Measurements from ENCODE around the gene NOTCH1.

Gene NOTCH1

GRCh38 chr9:136536051-136536720 is 9.7 kb downstream of the NOTCH1 start:
- no peak overlapping the region for H2AK5ac ChIP-seq (ENCODE audit: low read length)
- H3K79me2 ChIP-seq (ENCODE audit: control insufficient read depth, insufficient read depth, low read length): peaks cover 9% of the 10 kb centered on the region
- no peaks in the 10 kb centered on the region for H3K4me1 ChIP-seq (ENCODE audit: control insufficient read depth, low read depth, low read length)
- no peak overlapping the region for H3K56ac ChIP-seq (ENCODE audit: low read length)
- H3K4me3 ChIP-seq (ENCODE audit: low read length): no peak overlapping the region
- no peaks in the 10 kb centered on the region for H3K27me3 ChIP-seq (ENCODE audit: insufficient read depth, low read length, poor library complexity)
- H3K18ac ChIP-seq (ENCODE audit: low read length): no peak overlapping the region
- H2BK120ac ChIP-seq (ENCODE audit: low read depth, low read length): no peak overlapping the region
- no CpG with 5 or more reads among the region's 20 CpGs for WGBS (ENCODE audit: extremely low coverage, insufficient coverage, low lambda C conversion rate)
- no peak overlapping the region for H4K5ac ChIP-seq (ENCODE audit: low read length)
- no peak for DNase-seq
- H2BK5ac ChIP-seq (ENCODE audit: low read length): no peak overlapping the region
- H4K8ac ChIP-seq (ENCODE audit: low read depth, low read length): no peak overlapping the region
- no peak overlapping the region for H3K4ac ChIP-seq (ENCODE audit: low read depth, low read length)
- no peak overlapping the region for H3K9ac ChIP-seq (ENCODE audit: low read length)
- H3K27ac ChIP-seq (ENCODE audit: low read depth, low read length): no peak overlapping the region
- H2BK15ac ChIP-seq (replicated peaks; ENCODE audit: low read depth): no peak overlapping the region
- H3K4me2 ChIP-seq (ENCODE audit: low read length): no peak overlapping the region
- no peaks in the 10 kb centered on the region for H3K36me3 ChIP-seq (ENCODE audit: control insufficient read depth, insufficient read depth, low read length)
- no peak overlapping the region for H3K23ac ChIP-seq (ENCODE audit: low read length)
- peaks cover 6% of the 10 kb centered on the region for H3K79me1 ChIP-seq (ENCODE audit: low read length)

- no peak overlapping the region for H3K18ac ChIP-seq (ENCODE audit: low read length)
- no peak overlapping the region for H3K23ac ChIP-seq (ENCODE audit: low read length)
- no peaks in the 10 kb centered on the region for H3K27me3 ChIP-seq (ENCODE audit: insufficient read depth, low read length, poor library complexity)
- no peak overlapping the region for H2BK15ac ChIP-seq (replicated peaks; ENCODE audit: low read depth)
- H3K27ac ChIP-seq (ENCODE audit: low read depth, low read length): no peak overlapping the region
- no peak overlapping the region for H2BK120ac ChIP-seq (ENCODE audit: low read depth, low read length)
- peaks cover under 1% of the 10 kb centered on the region for H3K79me2 ChIP-seq (ENCODE audit: control insufficient read depth, insufficient read depth, low read length)
- H3K79me1 ChIP-seq (ENCODE audit: low read length): peaks cover 4% of the 10 kb centered on the region
- no peak overlapping the region for H3K4ac ChIP-seq (ENCODE audit: low read depth, low read length)
- no peak overlapping the region for H3K9ac ChIP-seq (ENCODE audit: low read length)
- no peak for DNase-seq
- no peak overlapping the region for H3K4me2 ChIP-seq (ENCODE audit: low read length)
- H3K4me1 ChIP-seq (ENCODE audit: control insufficient read depth, low read depth, low read length): no peaks in the 10 kb centered on the region
- no peak overlapping the region for H2BK5ac ChIP-seq (ENCODE audit: low read length)
- H2AK5ac ChIP-seq (ENCODE audit: low read length): no peak overlapping the region
- no peak overlapping the region for H3K4me3 ChIP-seq (ENCODE audit: low read length)
- H4K5ac ChIP-seq (ENCODE audit: low read length): no peak overlapping the region
- H3K36me3 ChIP-seq (ENCODE audit: control insufficient read depth, insufficient read depth, low read length): no peaks in the 10 kb centered on the region
- no peak overlapping the region for H3K56ac ChIP-seq (ENCODE audit: low read length)
- no peak overlapping the region for H4K8ac ChIP-seq (ENCODE audit: low read depth, low read length)
- no CpG with 5 or more reads among the region's 14 CpGs for WGBS (ENCODE audit: extremely low coverage, insufficient coverage, low lambda C conversion rate)
Measured at GRCh38 chr9:136535070-136535469, 10.8 kb downstream of the NOTCH1 start.

- H2BK5ac ChIP-seq (ENCODE audit: low read length): no peak overlapping the region
- H2BK15ac ChIP-seq (replicated peaks; ENCODE audit: low read depth): no peak overlapping the region
- no peaks in the 10 kb centered on the region for H3K36me3 ChIP-seq (ENCODE audit: control insufficient read depth, insufficient read depth, low read length)
- H4K5ac ChIP-seq (ENCODE audit: low read length): no peak overlapping the region
- H3K4me2 ChIP-seq (ENCODE audit: low read length): no peak overlapping the region
- H3K9ac ChIP-seq (ENCODE audit: low read length): no peak overlapping the region
- no peak overlapping the region for H3K4me3 ChIP-seq (ENCODE audit: low read length)
- H3K79me2 ChIP-seq (ENCODE audit: control insufficient read depth, insufficient read depth, low read length): no peaks in the 10 kb centered on the region
- no peak overlapping the region for H3K56ac ChIP-seq (ENCODE audit: low read length)
- H2BK120ac ChIP-seq (ENCODE audit: low read depth, low read length): no peak overlapping the region
- no peak overlapping the region for H3K27ac ChIP-seq (ENCODE audit: low read depth, low read length)
- peaks cover 3% of the 10 kb centered on the region for H3K79me1 ChIP-seq (ENCODE audit: low read length)
- H2AK5ac ChIP-seq (ENCODE audit: low read length): no peak overlapping the region
- WGBS (ENCODE audit: extremely low coverage, insufficient coverage, low lambda C conversion rate): no CpG with 5 or more reads among the region's 18 CpGs
- H3K4ac ChIP-seq (ENCODE audit: low read depth, low read length): no peak overlapping the region
- no peak overlapping the region for H4K8ac ChIP-seq (ENCODE audit: low read depth, low read length)
- no peak overlapping the region for H3K18ac ChIP-seq (ENCODE audit: low read length)
- DNase-seq: no peak
- no peaks in the 10 kb centered on the region for H3K4me1 ChIP-seq (ENCODE audit: control insufficient read depth, low read depth, low read length)
- no peak overlapping the region for H3K23ac ChIP-seq (ENCODE audit: low read length)
- no peaks in the 10 kb centered on the region for H3K27me3 ChIP-seq (ENCODE audit: insufficient read depth, low read length, poor library complexity)
Measured at GRCh38 chr9:136534366-136534765, 11.5 kb downstream of the NOTCH1 start.

GRCh38 chr9:136533775-136534157 is 12.1 kb downstream of the NOTCH1 start:
- DNase-seq: no peak

GRCh38 chr9:136532799-136533774 is 12.8 kb downstream of the NOTCH1 start:
- no peak overlapping the region for H2AK5ac ChIP-seq (ENCODE audit: low read length)
- H3K27me3 ChIP-seq (ENCODE audit: insufficient read depth, low read length, poor library complexity): no peaks in the 10 kb centered on the region

More at GRCh38 chr9:136533775-136534157, 12.1 kb downstream of the NOTCH1 start:
- no CpG with 5 or more reads among the region's 22 CpGs for WGBS (ENCODE audit: extremely low coverage, insufficient coverage, low lambda C conversion rate)
- Histone ChIP-seq H3K23ac (ENCODE audit: low read length) (no peak overlapping the region), H4K8ac (ENCODE audit: low read depth, low read length) (no peak overlapping the region), H2BK5ac (ENCODE audit: low read length) (no peak overlapping the region), H3K4ac (ENCODE audit: low read depth, low read length) (no peak overlapping the region), H4K5ac (ENCODE audit: low read length) (no peak overlapping the region), H3K4me2 (ENCODE audit: low read length) (no peak overlapping the region), H3K4me1 (ENCODE audit: control insufficient read depth, low read depth, low read length) (no peaks in the 10 kb centered on the region), H3K36me3 (ENCODE audit: control insufficient read depth, insufficient read depth, low read length) (no peaks in the 10 kb centered on the region), H2BK120ac (ENCODE audit: low read depth, low read length) (no peak overlapping the region), H3K27ac (ENCODE audit: low read depth, low read length) (no peak overlapping the region), H3K4me3 (ENCODE audit: low read length) (no peak overlapping the region), H3K9ac (ENCODE audit: low read length) (no peak overlapping the region), H3K18ac (ENCODE audit: low read length) (no peak overlapping the region), H3K56ac (ENCODE audit: low read length) (no peak overlapping the region), H3K79me1 (ENCODE audit: low read length) (peaks cover 5% of the 10 kb centered on the region), H3K27me3 (ENCODE audit: insufficient read depth, low read length, poor library complexity) (no peaks in the 10 kb centered on the region), H2BK15ac (replicated peaks; ENCODE audit: low read depth) (no peak overlapping the region), H2AK5ac (ENCODE audit: low read length) (no peak overlapping the region), H3K79me2 (ENCODE audit: control insufficient read depth, insufficient read depth, low read length) (peaks cover 5% of the 10 kb centered on the region)

More at GRCh38 chr9:136532799-136533774, 12.8 kb downstream of the NOTCH1 start:
- Histone ChIP-seq H2BK15ac (replicated peaks; ENCODE audit: low read depth) (no peak overlapping the region), H3K18ac (ENCODE audit: low read length) (no peak overlapping the region), H3K9ac (ENCODE audit: low read length) (no peak overlapping the region), H4K8ac (ENCODE audit: low read depth, low read length) (no peak overlapping the region), H3K36me3 (ENCODE audit: control insufficient read depth, insufficient read depth, low read length) (no peaks in the 10 kb centered on the region), H3K4me3 (ENCODE audit: low read length) (no peak overlapping the region), H3K4me2 (ENCODE audit: low read length) (no peak overlapping the region), H3K4ac (ENCODE audit: low read depth, low read length) (no peak overlapping the region), H3K4me1 (ENCODE audit: control insufficient read depth, low read depth, low read length) (no peaks in the 10 kb centered on the region), H3K56ac (ENCODE audit: low read length) (no peak overlapping the region), H4K5ac (ENCODE audit: low read length) (no peak overlapping the region), H3K27ac (ENCODE audit: low read depth, low read length) (no peak overlapping the region), H3K79me2 (ENCODE audit: control insufficient read depth, insufficient read depth, low read length) (peaks cover 5% of the 10 kb centered on the region), H3K23ac (ENCODE audit: low read length) (no peak overlapping the region), H2BK5ac (ENCODE audit: low read length) (no peak overlapping the region), H2BK120ac (ENCODE audit: low read depth, low read length) (no peak overlapping the region), H3K79me1 (ENCODE audit: low read length) (peaks cover 5% of the 10 kb centered on the region)
- no peak for DNase-seq
- WGBS (ENCODE audit: extremely low coverage, insufficient coverage, low lambda C conversion rate): no CpG with 5 or more reads among the region's 35 CpGs

Measured in mesendoderm (in vitro differentiated cells).